GM12878 (cell line): ENCODE results near the gene KHDRBS2. TPM values are rescaled to one million over a fixed set of nuclear protein-coding genes. Genes with fewer than 3 reads are reported as not detected.
A peak's percentile ranks its signal among the peaks of the same experiment; 100 is the strongest.

Source experiments
- CHD2 ChIP-seq: IDR thresholded peaks from 2 replicates; pipeline ENCODE4 v1.6.1; 2011; ENCODE audit warnings: low read depth, low read length, improper control_type of control experiment, borderline replicate concordance
- IKZF1 ChIP-seq: fragments of 450-650 bp; conservative IDR thresholded peaks from 2 replicates; pipeline ENCODE4 v1.6.1; 2017; ENCODE audit warnings: antibody characterized with exemption, mild to moderate bottlenecking
- NBN ChIP-seq: fragments of 450-650 bp; IDR thresholded peaks from 2 replicates; pipeline ENCODE4 v1.6.1; 2016
- PAX8 ChIP-seq: fragments of 450-650 bp; IDR thresholded peaks from 2 replicates; pipeline ENCODE4 v1.6.1; 2017; ENCODE audit warnings: mild to moderate bottlenecking, moderate library complexity
- POU2F2 ChIP-seq: IDR thresholded peaks from 3 replicates; pipeline ENCODE4 v1.6.1; 2011; ENCODE audit warnings: low read depth, mild to moderate bottlenecking, low read length, borderline replicate concordance
- TARDBP ChIP-seq: IDR thresholded peaks from 2 replicates; pipeline ENCODE4 v1.6.1; 2016; ENCODE audit warnings: borderline replicate concordance
- WRNIP1 ChIP-seq: IDR thresholded peaks from 2 replicates; pipeline ENCODE4 v1.6.1; 2011; ENCODE audit warnings: low read depth, low read length, improper control_type of control experiment, borderline replicate concordance
- ZZZ3 ChIP-seq: IDR thresholded peaks from 2 replicates; pipeline ENCODE4 v1.6.1; 2011; ENCODE audit warnings: low read depth; ENCODE audit not compliant: control insufficient read depth, insufficient read length
- polyA plus RNA-seq, 11 experiments: library from polyadenylated mRNA; depleted of rRNA in 4 of 11; unstranded in 6 of 11; stranded (reverse) in 5 of 11; fragments of >200 nt; fragmentation: Nextera tagmentation in 4 of 11; fragmentation: Illumina TruSeq in 1 of 11; extraction: Ambion mirVana in 4 of 11; extraction: Trizol in 1 of 11; gene quantifications; 1 replicate in 1 of 11; 2 replicates in 10 of 11; pipeline versions ENCODE4 v1.2.1 to v1.2.3, GENCODE V29; 2011 to 2016; ENCODE audit warnings: inconsistent platforms in 2 of 11, missing spikeins in 2 of 11, low read depth in 1 of 11
- total RNA-seq, 4 experiments: library from RNA; depleted of rRNA in 3 of 4; stranded (reverse); fragments of >200 nt in 3 of 4; fragmentation: Illumina TruSeq in 1 of 4; extraction: Trizol in 1 of 4; gene quantifications; 2 replicates each; pipeline versions ENCODE4 v1.2.1 to v1.2.3, GENCODE V29; 2013 to 2021
- TF ChIP-seq, protein P1 (sequence below): fragments of 450-650 bp; IDR thresholded peaks from 2 replicates; pipeline ENCODE4 v1.6.1; 2017; ENCODE audit warnings: mild to moderate bottlenecking, moderate library complexity

KHDRBS2 gene
- total and polyA plus RNA-seq, 10 of the 15 experiments (the other 5 are each of a cell fraction or from before 2014, with no cell fraction given), result 0.11 to 0.56 TPM; not detected in 8

DNA sequence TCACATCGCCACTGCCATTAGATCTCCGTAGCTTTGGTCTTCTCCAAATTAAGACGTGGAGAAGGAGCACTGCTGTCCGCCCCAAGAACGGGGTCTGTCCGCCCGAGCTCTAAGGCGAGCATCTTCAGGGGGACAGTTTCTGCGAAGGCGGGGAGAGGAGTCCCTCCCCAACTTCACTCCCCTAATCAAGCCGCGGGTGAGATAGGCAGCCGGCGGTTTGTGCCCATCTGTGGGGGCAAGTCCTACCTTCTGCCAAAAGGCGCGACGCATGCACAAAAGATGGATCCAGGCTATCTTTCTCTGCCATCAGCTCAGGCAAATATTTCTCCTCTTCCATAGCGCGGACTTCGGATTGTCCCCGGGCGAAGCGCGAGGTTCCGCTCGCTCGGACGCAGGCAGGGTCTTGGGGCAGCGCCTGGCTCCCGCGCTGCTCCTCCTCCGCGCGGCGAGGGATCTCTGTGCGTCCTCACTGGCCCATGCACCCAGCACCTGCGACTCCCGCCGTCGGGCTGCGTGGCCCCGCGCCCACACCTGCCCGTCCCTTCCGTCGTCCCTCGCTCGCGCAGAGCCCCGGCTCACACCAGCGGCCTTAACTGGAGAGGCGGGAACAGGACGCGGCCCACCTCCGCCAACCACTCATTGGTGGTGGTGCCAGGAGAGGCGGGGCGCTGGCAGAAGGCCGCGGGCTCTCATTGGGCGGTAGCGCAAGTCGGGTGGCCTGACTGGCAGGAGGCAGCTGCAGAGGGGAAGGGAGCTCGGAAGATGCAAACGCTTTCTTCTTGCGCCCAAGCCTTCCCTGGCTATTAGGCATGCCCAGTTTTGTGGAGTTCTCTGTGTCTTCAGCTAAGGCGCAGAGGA, at the start of gene KHDRBS2 (continued):
- TF ChIP-seq TARDBP (no peak), PAX8 (no peak), IKZF1 (peak; percentile 50), CHD2 (peak; percentile 87), POU2F2 (no peak), WRNIP1 (no peak), NBN (no peak), ZZZ3 (no peak)
- TF ChIP-seq, protein P1, sequence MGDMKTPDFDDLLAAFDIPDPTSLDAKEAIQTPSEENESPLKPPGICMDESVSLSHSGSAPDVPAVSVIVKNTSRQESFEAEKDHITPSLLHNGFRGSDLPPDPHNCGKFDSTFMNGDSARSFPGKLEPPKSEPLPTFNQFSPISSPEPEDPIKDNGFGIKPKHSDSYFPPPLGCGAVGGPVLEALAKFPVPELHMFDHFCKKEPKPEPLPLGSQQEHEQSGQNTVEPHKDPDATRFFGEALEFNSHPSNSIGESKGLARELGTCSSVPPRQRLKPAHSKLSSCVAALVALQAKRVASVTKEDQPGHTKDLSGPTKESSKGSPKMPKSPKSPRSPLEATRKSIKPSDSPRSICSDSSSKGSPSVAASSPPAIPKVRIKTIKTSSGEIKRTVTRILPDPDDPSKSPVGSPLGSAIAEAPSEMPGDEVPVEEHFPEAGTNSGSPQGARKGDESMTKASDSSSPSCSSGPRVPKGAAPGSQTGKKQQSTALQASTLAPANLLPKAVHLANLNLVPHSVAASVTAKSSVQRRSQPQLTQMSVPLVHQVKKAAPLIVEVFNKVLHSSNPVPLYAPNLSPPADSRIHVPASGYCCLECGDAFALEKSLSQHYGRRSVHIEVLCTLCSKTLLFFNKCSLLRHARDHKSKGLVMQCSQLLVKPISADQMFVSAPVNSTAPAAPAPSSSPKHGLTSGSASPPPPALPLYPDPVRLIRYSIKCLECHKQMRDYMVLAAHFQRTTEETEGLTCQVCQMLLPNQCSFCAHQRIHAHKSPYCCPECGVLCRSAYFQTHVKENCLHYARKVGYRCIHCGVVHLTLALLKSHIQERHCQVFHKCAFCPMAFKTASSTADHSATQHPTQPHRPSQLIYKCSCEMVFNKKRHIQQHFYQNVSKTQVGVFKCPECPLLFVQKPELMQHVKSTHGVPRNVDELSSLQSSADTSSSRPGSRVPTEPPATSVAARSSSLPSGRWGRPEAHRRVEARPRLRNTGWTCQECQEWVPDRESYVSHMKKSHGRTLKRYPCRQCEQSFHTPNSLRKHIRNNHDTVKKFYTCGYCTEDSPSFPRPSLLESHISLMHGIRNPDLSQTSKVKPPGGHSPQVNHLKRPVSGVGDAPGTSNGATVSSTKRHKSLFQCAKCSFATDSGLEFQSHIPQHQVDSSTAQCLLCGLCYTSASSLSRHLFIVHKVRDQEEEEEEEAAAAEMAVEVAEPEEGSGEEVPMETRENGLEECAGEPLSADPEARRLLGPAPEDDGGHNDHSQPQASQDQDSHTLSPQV, result no peak
